Retinal pigment epithelial cell (primary cell): ENCODE data around the gene KIAA1217.

Experiments
- DNase-seq: peaks from one replicate; pipeline ENCODE4 v3.0.0-alpha.2; 2010; ENCODE audit warnings: low read depth
- H3K4me3 ChIP-seq: 2 replicates; pipeline ENCODE4 v1.5.1; 2011; ENCODE audit warnings: mild to moderate bottlenecking, low read length, control low read depth, moderate library complexity
- CTCF ChIP-seq: conservative IDR thresholded peaks from 2 replicates; pipeline ENCODE4 v1.5.1; 2011; ENCODE audit warnings: low read depth, low read length, control low read depth, inconsistent platforms

KIAA1217 gene

GRCh38 chr10:24459836-24460235 lies 250.9 kb downstream of the KIAA1217 start:
- no peak for DNase-seq
- no peak for TF ChIP-seq CTCF
- no peak overlapping the region for H3K4me3 ChIP-seq

GRCh38 chr10:24462291-24462813 lies 253.4 kb downstream of the KIAA1217 start:
- TF ChIP-seq CTCF = no peak
- no peak overlapping the region for H3K4me3 ChIP-seq
- no peak for DNase-seq

- TF ChIP-seq CTCF = peak; percentile 40
- no peak overlapping the region for H3K4me3 ChIP-seq
- DNase-seq = no peak
Measured at GRCh38 chr10:24462889-24463552, 254.1 kb downstream of the KIAA1217 start.

- no peak for DNase-seq
- TF ChIP-seq CTCF = no peak
Measured at GRCh38 chr10:24463611-24464426, 254.9 kb downstream of the KIAA1217 start.

GRCh38 chr10:24465124-24465874 lies 256.4 kb downstream of the KIAA1217 start:
- DNase-seq = peak; percentile 71
- no peak overlapping the region for H3K4me3 ChIP-seq
- no peak for TF ChIP-seq CTCF

More at GRCh38 chr10:24463611-24464426, 254.9 kb downstream of the KIAA1217 start:
- H3K4me3 ChIP-seq = no peak overlapping the region

- peak overlapping the region; percentile 58 for H3K4me3 ChIP-seq
- no peak for TF ChIP-seq CTCF
- peak; percentile 87 for DNase-seq
Measured at GRCh38 chr10:24465891-24466818, 257.2 kb downstream of the KIAA1217 start.
